Measurements from ENCODE around the gene PTH1R.

The PTH1R gene

DNA sequence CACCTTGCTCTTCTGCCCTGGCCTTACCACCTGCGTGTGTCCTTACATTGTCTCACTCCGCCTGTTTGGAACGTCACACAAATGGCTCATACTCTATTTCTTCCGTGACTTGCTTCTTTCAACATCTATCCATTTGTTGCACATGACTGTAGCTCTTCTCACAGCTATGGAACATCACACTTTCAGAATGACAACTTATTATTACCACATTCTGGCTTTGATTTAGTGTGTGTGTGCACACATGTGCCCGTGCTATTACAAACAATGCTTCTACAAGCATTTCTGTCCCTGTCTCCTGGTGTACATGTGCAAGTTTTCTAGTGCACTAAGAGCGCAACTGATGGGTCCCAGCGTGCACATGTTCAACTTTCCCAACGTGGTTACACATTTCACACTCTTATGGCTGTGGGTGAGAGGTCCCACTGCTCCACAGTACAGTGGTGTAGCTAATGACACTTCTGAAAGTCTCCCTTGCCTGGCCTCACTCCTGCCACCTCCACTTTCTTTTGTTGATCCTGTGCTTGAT lies 37.8 kb downstream of the PTH1R start:
- DNase-seq (ENCODE audit: insufficient read length, low spot score), result no peak
- no peak for FAIRE-seq
- TF ChIP-seq CTCF (IDR thresholded peaks at IDR 0.05; ENCODE audit: insufficient read depth, missing control alignments), result no peak

DNA sequence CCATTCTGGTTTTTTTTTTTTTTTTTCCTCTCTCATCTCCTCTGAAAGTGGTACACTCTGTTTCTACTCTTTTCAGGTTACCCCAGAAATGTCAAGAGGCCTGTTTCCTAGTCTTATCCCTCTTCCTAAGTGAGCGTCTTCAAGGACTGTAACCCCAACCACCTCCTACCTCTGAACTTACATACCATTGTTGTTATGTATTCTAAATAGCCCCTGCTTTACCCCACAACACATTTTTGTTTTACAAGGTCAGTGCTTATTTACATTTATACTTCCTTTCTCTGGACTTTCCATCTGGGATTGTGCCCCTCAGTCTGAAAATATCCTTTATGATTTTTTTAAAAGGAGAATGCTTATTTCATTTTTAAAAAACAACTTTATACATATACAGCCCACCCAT lies 38.8 kb downstream of the PTH1R start:
- TF ChIP-seq CTCF (IDR thresholded peaks at IDR 0.05; ENCODE audit: insufficient read depth, missing control alignments), result no peak
- no peak for FAIRE-seq

GRCh38 chr3:46916799-46917198 lies 39.3 kb downstream of the PTH1R start:
- FAIRE-seq, result no peak
- TF ChIP-seq CTCF (IDR thresholded peaks at IDR 0.05; ENCODE audit: insufficient read depth, missing control alignments), result no peak

More for the DNA sequence above, 38.8 kb downstream of the PTH1R start:
- no peak for DNase-seq (ENCODE audit: insufficient read length, low spot score)

DNA sequence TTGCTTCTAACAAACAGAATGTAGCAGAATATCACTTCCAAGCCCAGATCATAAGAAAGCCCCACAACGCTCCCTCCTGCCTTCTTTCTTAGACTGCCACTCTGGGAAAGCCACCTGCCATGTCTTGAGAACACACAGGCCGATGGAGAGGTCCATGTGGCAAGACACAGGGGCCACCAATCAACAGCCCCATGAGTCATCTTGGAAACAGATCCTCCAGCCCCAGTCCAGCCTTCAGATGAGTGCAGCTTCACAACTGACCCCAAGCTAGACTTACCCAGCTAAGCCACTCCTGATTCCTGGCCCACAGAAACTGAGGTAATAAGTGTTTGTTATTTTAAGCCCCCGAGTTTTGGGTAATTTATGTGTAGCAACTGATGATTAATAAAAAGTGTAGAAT lies 39.7 kb downstream of the PTH1R start:
- DNase-seq (ENCODE audit: insufficient read length, low spot score), result no peak
- TF ChIP-seq CTCF (IDR thresholded peaks at IDR 0.05; ENCODE audit: insufficient read depth, missing control alignments), result no peak
- no peak for FAIRE-seq

More at GRCh38 chr3:46916799-46917198, 39.3 kb downstream of the PTH1R start:
- DNase-seq (ENCODE audit: insufficient read length, low spot score), result no peak

DNA sequence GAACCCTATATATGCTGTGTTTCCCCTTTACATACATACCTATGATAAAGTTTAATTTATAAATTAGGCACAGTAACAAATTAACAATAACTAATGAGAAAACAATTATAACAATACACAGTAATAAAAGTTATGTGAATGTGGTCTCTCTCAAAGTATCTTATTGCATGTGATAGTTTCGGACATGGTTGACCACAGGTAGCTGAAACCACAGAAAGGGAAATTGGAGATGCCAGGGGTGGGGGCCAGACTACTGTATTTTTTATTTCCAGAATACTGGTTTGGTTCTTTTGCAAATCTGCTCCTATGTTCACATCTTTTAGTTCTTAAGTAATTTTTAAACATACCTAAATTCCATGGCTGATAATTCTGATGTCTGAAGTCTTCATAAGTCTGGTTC lies 40.7 kb downstream of the PTH1R start:
- no peak for TF ChIP-seq CTCF (IDR thresholded peaks at IDR 0.05; ENCODE audit: insufficient read depth, missing control alignments)
- DNase-seq (ENCODE audit: insufficient read length, low spot score) (no peak), FAIRE-seq (no peak)

- no peak for TF ChIP-seq CTCF (IDR thresholded peaks at IDR 0.05; ENCODE audit: insufficient read depth, missing control alignments)
- FAIRE-seq (no peak), DNase-seq (ENCODE audit: insufficient read length, low spot score) (no peak)
Measured at GRCh38 chr3:46918634-46919033, 41.1 kb downstream of the PTH1R start.

DNA sequence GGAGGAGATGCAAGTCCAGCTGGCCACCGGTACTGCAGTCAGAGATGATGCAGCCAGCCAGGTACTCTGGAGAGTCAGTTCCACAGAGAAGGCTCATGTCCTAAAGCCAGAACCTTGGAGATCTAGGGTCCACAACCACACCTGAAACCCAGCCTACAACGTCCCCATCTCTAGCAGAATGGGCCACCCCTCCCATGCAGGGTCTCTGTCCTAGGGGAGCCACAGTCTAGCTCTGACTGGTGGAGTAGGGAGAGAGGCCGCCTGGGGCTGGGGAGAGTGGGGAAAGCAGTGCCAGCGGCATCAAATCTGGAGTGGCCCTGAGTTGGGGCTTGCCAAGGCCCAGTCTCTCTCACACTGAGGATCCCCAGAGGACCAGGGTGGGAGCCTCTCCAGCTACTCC lies 43.5 kb downstream of the PTH1R start:
- DNase-seq (ENCODE audit: insufficient read length, low spot score) (no peak), FAIRE-seq (no peak)
- no peak for TF ChIP-seq CTCF (IDR thresholded peaks at IDR 0.05; ENCODE audit: insufficient read depth, missing control alignments)

Measured in D721Med (cell line).